ENCODE results near the gene TAF8. TPM values are rescaled to one million over a fixed set of nuclear protein-coding genes. Genes with fewer than 3 reads are reported as not detected.

The TAF8 gene
- total RNA-seq, 1 donor, result 16.3 TPM

DNA sequence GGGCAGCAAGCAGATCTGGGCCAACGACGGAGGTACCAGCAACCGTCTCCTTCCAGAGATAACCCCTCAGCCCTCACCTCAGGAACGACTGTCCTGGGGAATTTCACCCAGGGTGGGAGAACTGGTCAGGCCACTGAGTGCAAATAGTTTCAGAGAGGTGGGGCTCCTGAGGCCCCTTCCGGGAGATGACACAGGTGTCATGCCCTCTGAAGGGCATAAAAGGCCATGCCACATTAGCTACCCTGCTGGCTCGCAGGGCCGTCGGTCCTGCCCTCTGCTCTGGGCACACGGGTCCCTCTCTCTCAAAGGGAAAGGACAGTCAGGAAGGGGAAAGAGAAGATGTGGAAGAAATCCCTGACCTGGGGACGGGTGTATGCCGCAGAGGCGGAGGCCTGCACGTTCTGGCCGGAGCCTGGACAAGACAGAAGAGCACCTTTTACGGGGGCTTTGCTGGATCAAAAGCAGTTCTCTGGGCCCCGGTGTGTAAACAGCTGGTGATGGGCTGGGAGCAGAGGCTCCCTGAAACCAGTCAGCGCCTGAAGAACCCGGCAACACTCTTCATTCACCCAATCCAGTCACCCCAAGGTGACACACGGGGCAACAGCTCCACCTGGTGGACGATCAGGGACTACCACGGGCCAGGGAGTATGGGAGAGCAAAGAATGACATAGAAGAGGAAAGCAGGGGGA is 6.4 kb upstream of the TAF8 start:
- no peaks in the 10 kb centered on the region for H4K20me1 ChIP-seq (ENCODE audit: insufficient read depth, low read length)
- no peak overlapping the region for H3K4me3 ChIP-seq (ENCODE audit: insufficient read depth, low read length)
- no peaks in the 10 kb centered on the region for H3K36me3 ChIP-seq (ENCODE audit: insufficient read depth, low read length)
- H3K27ac ChIP-seq (ENCODE audit: low read depth, low read length), result no peak overlapping the region
- TF ChIP-seq, protein P1, sequence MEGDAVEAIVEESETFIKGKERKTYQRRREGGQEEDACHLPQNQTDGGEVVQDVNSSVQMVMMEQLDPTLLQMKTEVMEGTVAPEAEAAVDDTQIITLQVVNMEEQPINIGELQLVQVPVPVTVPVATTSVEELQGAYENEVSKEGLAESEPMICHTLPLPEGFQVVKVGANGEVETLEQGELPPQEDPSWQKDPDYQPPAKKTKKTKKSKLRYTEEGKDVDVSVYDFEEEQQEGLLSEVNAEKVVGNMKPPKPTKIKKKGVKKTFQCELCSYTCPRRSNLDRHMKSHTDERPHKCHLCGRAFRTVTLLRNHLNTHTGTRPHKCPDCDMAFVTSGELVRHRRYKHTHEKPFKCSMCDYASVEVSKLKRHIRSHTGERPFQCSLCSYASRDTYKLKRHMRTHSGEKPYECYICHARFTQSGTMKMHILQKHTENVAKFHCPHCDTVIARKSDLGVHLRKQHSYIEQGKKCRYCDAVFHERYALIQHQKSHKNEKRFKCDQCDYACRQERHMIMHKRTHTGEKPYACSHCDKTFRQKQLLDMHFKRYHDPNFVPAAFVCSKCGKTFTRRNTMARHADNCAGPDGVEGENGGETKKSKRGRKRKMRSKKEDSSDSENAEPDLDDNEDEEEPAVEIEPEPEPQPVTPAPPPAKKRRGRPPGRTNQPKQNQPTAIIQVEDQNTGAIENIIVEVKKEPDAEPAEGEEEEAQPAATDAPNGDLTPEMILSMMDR (IDR thresholded peaks at IDR 0.05; ENCODE audit: extremely low read depth, low read depth, low read length), result peak; percentile 98
- H2AFZ ChIP-seq (ENCODE audit: low read length), result peak overlapping the region; percentile 76
- peaks cover 16% of the 10 kb centered on the region for H3K4me1 ChIP-seq (ENCODE audit: insufficient read depth, low read length)
- no peaks in the 10 kb centered on the region for H3K79me2 ChIP-seq (ENCODE audit: insufficient read depth, low read length)
- H3K4me2 ChIP-seq (ENCODE audit: insufficient read depth, low read length), result peak overlapping the region; percentile 68
- H3K9me3 ChIP-seq (ENCODE audit: low read depth, low read length), result no peaks in the 10 kb centered on the region
- peak; percentile 97 for DNase-seq (ENCODE audit: insufficient read length, low spot score, missing footprints)
- H3K27me3 ChIP-seq (ENCODE audit: insufficient read depth, low read length), result peaks cover 17% of the 10 kb centered on the region

- peak; percentile 87 for DNase-seq (ENCODE audit: insufficient read length, low spot score, missing footprints)
- H2AFZ ChIP-seq (ENCODE audit: low read length), result peak overlapping the region; percentile 41
- TF ChIP-seq, protein P1 (IDR thresholded peaks at IDR 0.05; ENCODE audit: extremely low read depth, low read depth, low read length), result no peak
Observed at GRCh38 chr6:42045538-42046460, 4.5 kb upstream of the TAF8 start.

GRCh38 chr6:42046464-42047212 is 3.7 kb upstream of the TAF8 start:
- H2AFZ ChIP-seq (ENCODE audit: low read length), result no peak overlapping the region
- TF ChIP-seq, protein P1 (IDR thresholded peaks at IDR 0.05; ENCODE audit: extremely low read depth, low read depth, low read length), result no peak
- H3K79me2 ChIP-seq (ENCODE audit: insufficient read depth, low read length), result peaks cover 3% of the 10 kb centered on the region
- H3K4me1 ChIP-seq (ENCODE audit: insufficient read depth, low read length), result peaks cover 26% of the 10 kb centered on the region
- no peaks in the 10 kb centered on the region for H3K9me3 ChIP-seq (ENCODE audit: low read depth, low read length)
- DNase-seq (ENCODE audit: insufficient read length, low spot score, missing footprints), result peak; percentile 84
- peaks cover 15% of the 10 kb centered on the region for H3K27me3 ChIP-seq (ENCODE audit: insufficient read depth, low read length)
- H3K36me3 ChIP-seq (ENCODE audit: insufficient read depth, low read length), result no peaks in the 10 kb centered on the region
- no peaks in the 10 kb centered on the region for H4K20me1 ChIP-seq (ENCODE audit: insufficient read depth, low read length)
- no peak overlapping the region for H3K27ac ChIP-seq (ENCODE audit: low read depth, low read length)
- H3K4me3 ChIP-seq (ENCODE audit: insufficient read depth, low read length), result no peak overlapping the region
- H3K4me2 ChIP-seq (ENCODE audit: insufficient read depth, low read length), result no peak overlapping the region

More at GRCh38 chr6:42045538-42046460, 4.5 kb upstream of the TAF8 start:
- peak overlapping the region; percentile 67 for H3K4me2 ChIP-seq (ENCODE audit: insufficient read depth, low read length)
- no peak overlapping the region for H3K27ac ChIP-seq (ENCODE audit: low read depth, low read length)
- H3K27me3 ChIP-seq (ENCODE audit: insufficient read depth, low read length), result peaks cover 17% of the 10 kb centered on the region
- H3K79me2 ChIP-seq (ENCODE audit: insufficient read depth, low read length), result no peaks in the 10 kb centered on the region
- H3K4me1 ChIP-seq (ENCODE audit: insufficient read depth, low read length), result peaks cover 19% of the 10 kb centered on the region
- H3K4me3 ChIP-seq (ENCODE audit: insufficient read depth, low read length), result peak overlapping the region; percentile 50
- no peaks in the 10 kb centered on the region for H3K9me3 ChIP-seq (ENCODE audit: low read depth, low read length)
- H4K20me1 ChIP-seq (ENCODE audit: insufficient read depth, low read length), result no peaks in the 10 kb centered on the region
- no peaks in the 10 kb centered on the region for H3K36me3 ChIP-seq (ENCODE audit: insufficient read depth, low read length)
